Measurements from ENCODE around the gene MAP1LC3B2. TPM values are rescaled to one million over a fixed set of nuclear protein-coding genes. Genes with fewer than 3 reads are reported as not detected.

The MAP1LC3B2 gene
- total and polyA plus RNA-seq, 2 donors from 2014 or later, result 2.1 to 4.5 TPM

DNA sequence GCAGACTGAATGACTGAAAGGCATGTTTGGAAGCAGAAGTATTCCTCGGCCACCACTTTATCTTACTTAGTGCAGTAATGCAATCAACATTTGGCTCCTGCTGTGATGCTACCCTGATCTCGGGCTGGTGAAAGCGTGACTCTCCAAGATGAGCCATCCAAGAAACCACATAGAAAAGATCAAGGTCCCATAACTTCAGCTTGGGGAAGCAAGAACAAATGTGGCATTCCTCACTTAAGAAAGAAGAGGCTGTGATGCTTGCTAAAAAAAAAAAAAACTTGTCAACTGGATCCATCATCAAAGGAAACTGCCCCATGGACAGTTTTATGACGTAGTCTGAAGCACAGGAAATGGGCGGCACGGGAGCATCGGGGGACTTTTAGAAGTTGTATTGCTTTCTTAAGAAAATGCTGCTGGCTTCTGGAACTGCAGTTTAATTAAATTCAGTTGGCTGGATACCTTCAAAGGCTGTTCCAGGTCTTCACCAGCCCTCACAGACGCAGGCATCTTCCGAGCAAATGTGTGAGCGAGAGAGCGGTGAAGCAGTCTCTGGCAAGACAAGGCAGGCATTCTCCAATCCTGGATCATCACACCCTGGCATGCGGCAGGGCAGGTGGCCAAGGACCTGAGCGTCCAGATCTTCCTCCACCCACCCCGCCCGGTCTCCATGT lies 38.2 kb upstream of the MAP1LC3B2 start:
- Histone ChIP-seq H3K4me1 (ENCODE audit: control insufficient read depth in 2 of 3, insufficient read depth in 2 of 3, low read depth in 1 of 3, low read length in 3 of 3) (peaks cover 0 to 2% (median 0%) of the 10 kb centered on the region in 3 donors), H3K27me3 (ENCODE audit: control insufficient read depth, insufficient read depth, low read length) (no peaks in the 10 kb centered on the region), H3K4me3 (ENCODE audit: low read length in 3 of 3) (no peak overlapping the region), H3K36me3 (ENCODE audit: control insufficient read depth in 2 of 3, insufficient read depth in 3 of 3, low read length in 3 of 3) (no peaks in the 10 kb centered on the region), H3K9me3 (ENCODE audit: control insufficient read depth in 2 of 3, insufficient read depth in 1 of 3, low read length in 3 of 3) (no peaks in the 10 kb centered on the region), H3K9ac (ENCODE audit: low read length in 3 of 3) (no peak overlapping the region), H3K27ac (ENCODE audit: low read depth in 2 of 2, low read length in 2 of 2) (no peak overlapping the region)
- TF ChIP-seq, protein P1, sequence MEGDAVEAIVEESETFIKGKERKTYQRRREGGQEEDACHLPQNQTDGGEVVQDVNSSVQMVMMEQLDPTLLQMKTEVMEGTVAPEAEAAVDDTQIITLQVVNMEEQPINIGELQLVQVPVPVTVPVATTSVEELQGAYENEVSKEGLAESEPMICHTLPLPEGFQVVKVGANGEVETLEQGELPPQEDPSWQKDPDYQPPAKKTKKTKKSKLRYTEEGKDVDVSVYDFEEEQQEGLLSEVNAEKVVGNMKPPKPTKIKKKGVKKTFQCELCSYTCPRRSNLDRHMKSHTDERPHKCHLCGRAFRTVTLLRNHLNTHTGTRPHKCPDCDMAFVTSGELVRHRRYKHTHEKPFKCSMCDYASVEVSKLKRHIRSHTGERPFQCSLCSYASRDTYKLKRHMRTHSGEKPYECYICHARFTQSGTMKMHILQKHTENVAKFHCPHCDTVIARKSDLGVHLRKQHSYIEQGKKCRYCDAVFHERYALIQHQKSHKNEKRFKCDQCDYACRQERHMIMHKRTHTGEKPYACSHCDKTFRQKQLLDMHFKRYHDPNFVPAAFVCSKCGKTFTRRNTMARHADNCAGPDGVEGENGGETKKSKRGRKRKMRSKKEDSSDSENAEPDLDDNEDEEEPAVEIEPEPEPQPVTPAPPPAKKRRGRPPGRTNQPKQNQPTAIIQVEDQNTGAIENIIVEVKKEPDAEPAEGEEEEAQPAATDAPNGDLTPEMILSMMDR (IDR thresholded peaks at IDR 0.05; ENCODE audit: borderline replicate concordance, extremely low read depth, insufficient read depth), result no peak
- DNase-seq, result peak; percentile 29 to 78 (median 73)
- FAIRE-seq, result no peak
- intact Hi-C loops (cut with DNase I), result no loop called here

DNA sequence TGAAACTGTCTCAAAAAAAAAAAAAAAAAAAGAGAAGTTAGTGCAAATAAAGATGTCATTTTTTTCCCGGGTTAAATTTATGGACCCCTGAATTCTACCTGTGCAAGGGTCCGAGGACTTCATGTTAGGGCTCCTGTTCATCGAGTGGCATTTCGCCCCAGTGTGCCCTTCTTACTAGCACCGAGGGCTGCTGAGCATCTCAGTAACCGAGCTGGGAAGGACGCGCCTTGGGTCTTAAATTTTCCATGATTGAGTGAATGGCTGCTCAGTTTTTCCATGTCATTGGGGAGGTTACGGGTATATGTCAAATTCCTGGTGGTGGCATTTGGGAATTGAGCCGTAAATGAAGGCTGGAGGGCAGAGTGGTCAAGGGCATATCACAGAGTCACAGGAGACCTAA lies 34.9 kb upstream of the MAP1LC3B2 start:
- Histone ChIP-seq H3K36me3 (ENCODE audit: control insufficient read depth in 2 of 3, insufficient read depth in 3 of 3, low read length in 3 of 3) (no peaks in the 10 kb centered on the region), H3K9ac (ENCODE audit: low read length in 3 of 3) (no peak overlapping the region), H3K27ac (ENCODE audit: low read depth in 2 of 2, low read length in 2 of 2) (no peak overlapping the region), H3K27me3 (ENCODE audit: control insufficient read depth, insufficient read depth, low read length) (no peaks in the 10 kb centered on the region), H3K4me1 (ENCODE audit: control insufficient read depth in 2 of 3, insufficient read depth in 2 of 3, low read depth in 1 of 3, low read length in 3 of 3) (peaks cover 0 to 2% (median 0%) of the 10 kb centered on the region in 3 donors), H3K9me3 (ENCODE audit: control insufficient read depth in 2 of 3, insufficient read depth in 1 of 3, low read length in 3 of 3) (no peaks in the 10 kb centered on the region), H3K4me3 (ENCODE audit: low read length in 3 of 3) (no peak overlapping the region)
- intact Hi-C loops (cut with DNase I), result no loop called here
- no peak for FAIRE-seq
- no peak for DNase-seq
- TF ChIP-seq, protein P1 (IDR thresholded peaks at IDR 0.05; ENCODE audit: borderline replicate concordance, extremely low read depth, insufficient read depth), result no peak

DNA sequence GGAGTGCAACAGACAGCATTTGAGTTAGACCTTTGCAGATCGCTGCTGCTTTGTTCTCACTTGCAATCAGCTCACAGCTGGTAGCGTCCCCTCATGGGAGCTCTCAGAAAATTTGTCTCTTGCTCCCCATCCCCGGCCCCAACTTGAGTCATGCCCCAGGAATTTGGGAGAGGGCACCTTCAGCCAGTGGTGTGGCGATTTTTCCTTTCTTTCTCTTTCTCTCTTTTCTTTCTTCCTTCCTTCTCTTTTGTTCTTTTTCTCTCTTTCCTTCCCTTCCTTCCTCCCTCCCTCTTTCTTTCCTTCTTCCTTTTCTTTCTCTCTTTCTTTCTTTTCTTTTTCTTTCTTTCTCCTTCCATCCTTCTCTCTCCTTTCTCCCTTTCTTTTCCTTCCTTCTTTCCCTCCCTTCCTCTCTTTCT lies 34.2 kb upstream of the MAP1LC3B2 start:
- Histone ChIP-seq H3K4me1 (ENCODE audit: control insufficient read depth in 2 of 3, insufficient read depth in 2 of 3, low read depth in 1 of 3, low read length in 3 of 3) (peaks cover 0 to 2% (median 0%) of the 10 kb centered on the region in 3 donors), H3K27me3 (ENCODE audit: control insufficient read depth, insufficient read depth, low read length) (no peaks in the 10 kb centered on the region), H3K9ac (ENCODE audit: low read length in 3 of 3) (no peak overlapping the region), H3K36me3 (ENCODE audit: control insufficient read depth in 2 of 3, insufficient read depth in 3 of 3, low read length in 3 of 3) (no peaks in the 10 kb centered on the region), H3K27ac (ENCODE audit: low read depth in 2 of 2, low read length in 2 of 2) (no peak overlapping the region), H3K9me3 (ENCODE audit: control insufficient read depth in 2 of 3, insufficient read depth in 1 of 3, low read length in 3 of 3) (no peaks in the 10 kb centered on the region), H3K4me3 (ENCODE audit: low read length in 3 of 3) (no peak overlapping the region)
- TF ChIP-seq, protein P1 (IDR thresholded peaks at IDR 0.05; ENCODE audit: borderline replicate concordance, extremely low read depth, insufficient read depth), result no peak
- FAIRE-seq, result no peak
- peak in 1 of 5 donors; percentile 12 for DNase-seq
- intact Hi-C loops (cut with DNase I), result no loop called here

Measured in kidney (tissue), 14 donors.